GM21390 (cell line): Measurements from ENCODE around the gene CDCA4.

Source experiments
- ATAC-seq: cut with Tn5 transposase; IDR thresholded peaks from one replicate; pipeline ENCODE4 v1.9.1; 2021; ENCODE audit not compliant: unreplicated experiment

The CDCA4 gene

DNA sequence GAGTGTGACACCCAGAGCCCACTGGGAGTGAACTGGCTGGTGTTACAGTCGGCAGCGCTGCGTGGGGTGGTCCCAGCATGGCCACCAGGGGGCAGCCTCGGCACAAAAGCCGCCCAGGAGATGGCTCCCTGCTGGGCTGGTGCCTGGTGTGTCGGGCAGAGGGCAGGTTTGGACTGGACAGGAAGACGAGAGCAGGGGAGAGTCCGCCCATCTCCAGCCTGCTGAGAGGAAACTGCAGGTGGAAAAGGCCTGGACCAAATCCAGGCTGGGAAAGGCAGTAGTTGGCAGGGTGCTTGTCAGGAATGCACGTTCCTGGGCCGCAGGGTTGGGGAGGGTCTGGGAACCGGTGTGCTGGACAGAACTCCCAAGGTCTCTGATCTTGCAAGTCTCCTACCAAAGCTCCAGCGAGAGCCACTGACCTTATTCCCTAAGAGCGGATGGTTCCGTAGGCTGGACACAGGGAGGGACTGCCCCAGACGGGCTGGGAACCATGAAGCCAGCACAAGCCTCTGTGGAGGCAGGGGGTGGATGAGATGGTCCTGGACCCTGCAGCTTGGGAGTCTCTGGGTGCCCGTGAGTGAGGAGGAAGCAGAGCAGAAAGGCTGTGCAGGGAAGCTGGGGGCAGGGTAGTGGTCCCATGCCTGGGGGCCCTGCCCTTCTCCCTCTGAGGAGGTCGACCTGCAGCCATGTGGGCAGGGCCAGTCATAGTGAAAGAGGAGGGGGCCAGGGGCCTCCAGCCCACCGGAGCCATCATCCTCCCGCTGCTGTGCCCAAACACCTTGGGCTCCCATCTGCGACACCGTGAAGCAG lies 44.5 kb downstream of the CDCA4 start:
- no peak for ATAC-seq

DNA sequence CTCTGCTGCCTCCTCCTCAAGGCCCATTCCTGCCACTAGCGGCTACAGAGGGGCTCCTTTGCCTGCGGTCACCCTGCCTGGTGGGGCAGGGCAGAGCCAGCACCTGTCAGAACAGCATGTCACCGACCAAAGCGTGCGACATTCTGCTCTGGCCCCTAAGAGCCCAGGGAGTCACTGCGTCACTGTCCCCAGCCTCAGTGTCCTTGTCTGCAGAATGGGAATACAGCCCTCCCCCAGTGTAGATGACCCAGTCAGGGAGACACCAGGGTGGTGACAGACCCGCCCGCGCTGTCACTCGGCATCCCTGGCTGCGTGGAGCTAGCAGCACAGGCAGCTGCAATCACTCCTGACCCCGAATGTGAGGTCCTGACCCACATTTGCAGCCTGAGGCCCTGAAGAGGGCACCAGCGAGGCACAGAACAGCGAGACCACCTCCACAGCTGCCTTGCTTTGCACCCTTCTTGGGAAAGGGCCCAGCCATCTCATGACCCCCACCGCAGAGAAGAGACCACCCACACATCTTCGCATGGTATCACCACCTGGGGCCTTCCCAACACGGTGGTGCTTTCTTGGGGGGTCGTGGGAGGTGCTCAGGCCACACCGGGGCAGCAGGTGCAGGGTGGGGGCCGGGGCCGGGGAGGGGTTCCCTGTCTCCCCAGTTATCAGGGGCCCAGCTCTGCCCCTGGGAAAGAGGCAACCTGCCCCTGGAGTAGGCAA lies 45.2 kb downstream of the CDCA4 start:
- ATAC-seq, result no peak

DNA sequence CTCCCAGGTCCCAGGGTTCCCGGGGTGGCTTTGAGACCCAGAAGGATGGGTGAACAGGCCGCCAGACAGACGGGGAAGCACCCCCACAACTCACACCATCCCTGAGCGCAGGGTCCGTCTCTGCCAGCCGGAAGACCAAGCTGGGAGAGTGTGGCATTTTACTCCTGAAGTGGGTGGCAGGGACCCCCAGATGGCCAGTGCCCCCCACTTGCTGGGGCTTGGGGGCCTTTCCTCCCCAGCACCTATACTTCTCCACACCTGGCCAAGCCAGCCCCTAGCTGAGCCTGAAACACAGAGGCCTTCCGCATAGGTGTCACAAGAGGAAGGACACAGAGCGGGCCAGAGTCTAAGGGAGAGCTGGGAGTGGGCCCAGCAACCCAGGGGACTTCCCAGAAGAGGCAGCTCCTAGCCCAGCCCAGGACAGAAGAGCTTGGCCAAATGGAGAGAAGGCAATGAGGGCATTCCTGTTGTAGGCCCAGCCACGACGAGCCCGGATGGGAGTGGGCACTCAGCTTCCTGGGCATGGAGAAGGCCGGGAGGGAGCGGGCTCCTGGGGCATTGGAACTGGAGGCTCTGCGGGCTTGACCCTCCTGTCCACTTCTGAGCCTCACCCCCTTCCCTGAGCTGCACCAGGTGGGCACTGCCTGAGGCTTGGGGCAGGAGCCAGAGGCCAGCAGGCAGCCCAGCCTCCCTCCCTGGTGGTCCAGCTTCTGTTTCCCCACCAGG lies 46.1 kb downstream of the CDCA4 start:
- ATAC-seq, result no peak

DNA sequence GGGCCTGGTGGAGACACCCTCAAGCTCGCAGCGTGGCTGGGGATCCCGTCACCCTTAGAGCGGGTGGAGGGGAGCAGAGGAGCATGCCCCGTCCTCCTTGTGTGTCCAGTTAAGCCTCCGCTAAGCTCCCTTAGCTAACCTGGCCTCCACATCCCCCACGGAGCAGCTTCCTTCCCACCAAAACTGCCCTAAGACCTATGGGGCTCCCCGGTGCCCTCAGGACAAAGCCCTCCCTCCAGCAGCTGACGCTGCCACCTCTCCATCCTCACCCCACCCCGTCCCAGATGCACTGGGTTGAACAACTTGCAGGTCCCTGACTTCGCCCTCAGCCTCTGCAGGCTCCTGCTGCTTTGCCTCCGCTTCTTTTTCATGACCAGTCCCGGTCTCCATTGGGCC lies 46.7 kb downstream of the CDCA4 start:
- no peak for ATAC-seq

DNA sequence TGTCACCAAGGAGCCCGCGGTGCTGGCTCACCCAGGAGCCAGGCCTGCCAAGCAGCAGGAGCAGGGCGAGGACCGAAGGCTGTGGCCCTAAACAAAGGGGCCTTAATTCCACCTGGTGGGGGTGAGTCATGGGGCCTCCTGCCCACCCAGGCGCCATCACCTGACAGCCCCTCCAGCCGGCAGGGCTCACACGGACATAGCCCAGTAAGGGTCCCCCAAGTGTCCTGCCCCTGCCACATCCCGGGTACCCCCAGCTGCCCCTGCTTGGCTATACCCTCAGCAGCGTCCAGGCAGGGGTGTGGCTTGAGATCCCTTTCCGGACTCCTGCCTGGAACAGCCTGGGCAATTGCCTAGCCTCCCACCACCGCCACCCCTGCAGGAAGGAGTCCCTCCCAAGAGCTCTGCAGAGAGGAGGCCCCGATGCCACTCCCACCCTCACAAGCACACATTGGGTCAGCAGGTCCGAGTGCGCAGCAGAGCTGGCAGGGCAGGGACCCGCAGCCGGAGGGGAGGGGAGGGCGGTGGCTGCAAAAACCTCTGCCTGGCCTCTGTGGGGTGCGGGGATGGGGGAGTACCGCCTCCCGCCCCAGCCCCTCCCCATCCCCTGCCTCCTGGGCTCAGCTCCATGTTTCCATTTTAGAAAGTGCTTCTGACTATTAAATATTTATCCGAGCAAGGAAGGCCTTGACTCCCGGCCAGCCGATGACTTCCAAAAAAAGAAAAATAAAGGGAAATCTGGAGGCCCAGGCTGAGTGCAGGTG lies 47.3 kb downstream of the CDCA4 start:
- ATAC-seq, result no peak

DNA sequence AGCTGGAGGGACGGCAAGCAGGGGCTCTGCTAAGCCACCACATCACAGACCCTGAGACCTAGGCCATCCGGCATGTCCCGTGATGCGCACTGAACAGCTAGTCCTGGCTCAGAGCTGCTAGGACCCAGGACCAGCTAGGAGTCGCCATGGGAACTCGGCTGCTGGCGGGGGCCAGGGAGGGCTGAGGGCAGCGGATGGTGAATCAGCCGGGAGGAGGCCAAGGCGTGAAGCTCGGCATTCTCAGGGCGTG lies 47.8 kb downstream of the CDCA4 start:
- ATAC-seq, result no peak

DNA sequence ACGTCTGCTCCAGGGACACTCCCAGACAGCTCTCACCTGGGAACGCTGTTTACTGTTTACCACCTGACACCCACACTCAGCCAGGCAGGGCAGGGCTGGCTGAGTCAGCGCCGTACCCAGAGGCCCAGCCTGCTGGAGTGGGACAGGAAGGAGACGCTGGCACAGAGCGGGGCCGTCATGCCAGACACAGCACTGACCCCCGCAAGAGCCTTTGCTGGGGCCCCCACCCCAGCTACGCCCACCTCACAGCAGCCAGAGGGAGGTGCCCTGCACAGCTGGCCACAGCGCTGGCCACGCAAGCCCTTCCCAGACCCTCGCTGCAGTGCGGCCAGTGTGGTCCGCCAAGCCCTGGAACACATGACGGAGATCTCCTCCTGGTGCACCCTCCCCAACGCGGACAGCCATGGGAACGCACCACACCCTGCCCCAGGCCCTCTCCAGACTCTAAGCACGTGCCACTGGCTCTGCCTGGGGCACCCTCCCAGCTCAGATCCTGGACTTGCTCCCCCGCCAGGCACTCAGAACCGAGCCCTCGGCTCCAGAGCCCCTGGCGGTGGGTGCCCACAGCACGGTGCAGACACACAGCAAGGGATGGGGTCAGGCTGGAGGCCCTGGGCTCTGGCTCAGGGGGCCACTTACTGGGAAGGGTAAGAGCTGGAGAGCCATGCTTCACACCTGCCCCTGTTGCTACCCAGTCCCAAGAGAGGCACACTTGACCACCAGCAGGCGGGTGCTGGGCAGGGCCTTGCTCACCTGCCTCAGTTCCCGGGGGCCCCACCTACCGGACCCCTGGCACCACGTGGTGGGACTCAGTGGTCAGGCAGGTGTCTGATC lies 48.4 kb downstream of the CDCA4 start:
- ATAC-seq, result no peak

DNA sequence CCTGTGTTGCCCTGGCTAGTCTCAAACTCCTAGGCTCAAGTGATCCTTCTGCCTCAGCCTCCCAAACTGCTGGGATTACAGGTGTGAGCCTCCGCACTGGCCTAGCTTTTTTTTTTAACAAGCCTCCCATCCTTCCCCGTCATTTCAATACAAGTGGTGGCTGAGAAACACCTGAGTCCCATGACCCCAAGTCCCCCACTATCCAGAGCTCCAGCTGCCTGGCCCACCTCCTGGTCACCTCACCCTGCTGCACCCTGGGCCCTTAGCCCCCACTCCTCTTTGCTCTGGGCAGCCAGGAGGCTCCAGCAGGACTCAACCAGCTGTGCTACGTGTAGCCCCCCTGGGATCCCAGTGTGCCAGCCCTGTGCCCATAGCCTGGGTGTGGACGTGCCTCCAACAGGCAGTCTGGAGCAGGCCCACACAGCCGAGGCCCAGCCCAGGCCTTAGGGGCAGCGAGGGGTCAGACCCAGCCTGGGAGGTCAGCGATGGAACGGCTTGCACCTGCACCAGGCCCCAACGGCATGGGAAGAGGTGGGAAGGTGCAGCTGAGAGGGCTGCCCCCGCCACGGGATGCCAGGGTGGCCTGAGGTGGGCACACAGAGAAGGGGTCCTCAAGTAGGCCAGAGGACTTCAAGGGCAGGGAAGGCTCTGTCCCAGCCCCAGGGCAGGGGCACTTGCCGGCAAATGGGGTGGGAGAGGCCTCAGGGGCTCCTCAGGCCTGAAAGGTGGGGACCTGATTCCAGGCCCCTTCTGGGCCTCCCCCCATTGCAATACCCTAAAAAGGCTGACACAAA lies 49.2 kb downstream of the CDCA4 start:
- no peak for ATAC-seq

DNA sequence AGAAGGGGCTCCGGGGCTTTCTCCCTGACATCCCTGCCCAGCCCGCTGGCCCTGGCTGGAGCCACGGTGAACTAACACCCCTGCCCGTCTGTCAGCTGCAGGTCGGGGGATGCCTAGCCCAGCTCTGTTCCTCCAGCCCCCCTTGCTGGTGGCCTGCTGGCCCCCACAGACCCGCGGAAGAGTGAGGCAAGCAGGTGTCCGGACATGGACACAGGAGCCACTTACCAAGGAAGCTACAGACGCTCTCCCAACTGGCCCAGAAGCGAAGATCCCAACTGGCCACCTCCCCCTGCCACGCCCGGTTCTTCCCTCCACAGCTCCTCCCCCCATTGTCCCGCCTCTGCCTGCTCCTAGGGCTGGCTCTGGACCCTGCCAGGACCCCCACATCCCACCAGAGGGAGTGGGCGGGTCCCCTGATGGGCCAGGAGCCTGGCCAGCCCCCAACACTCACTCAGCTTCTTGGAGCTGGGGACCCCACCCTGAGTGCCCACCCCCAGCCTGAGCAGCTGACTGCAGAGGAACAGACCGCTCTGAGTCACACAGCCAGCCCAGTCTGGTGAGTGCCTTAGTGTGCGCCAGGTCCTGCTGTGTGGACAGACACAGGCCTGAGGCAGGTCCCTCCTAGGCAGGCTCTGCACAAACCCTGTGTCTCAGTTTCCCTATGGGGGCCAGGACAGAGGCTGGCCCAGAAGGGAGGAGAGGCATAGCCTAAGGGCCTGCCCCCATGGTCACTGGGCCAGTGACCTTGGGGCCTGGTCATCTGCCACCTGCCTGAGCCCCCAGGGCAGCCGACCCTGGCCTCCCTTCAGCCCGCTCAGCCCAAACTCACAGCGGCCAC lies 50.4 kb downstream of the CDCA4 start:
- no peak for ATAC-seq

DNA sequence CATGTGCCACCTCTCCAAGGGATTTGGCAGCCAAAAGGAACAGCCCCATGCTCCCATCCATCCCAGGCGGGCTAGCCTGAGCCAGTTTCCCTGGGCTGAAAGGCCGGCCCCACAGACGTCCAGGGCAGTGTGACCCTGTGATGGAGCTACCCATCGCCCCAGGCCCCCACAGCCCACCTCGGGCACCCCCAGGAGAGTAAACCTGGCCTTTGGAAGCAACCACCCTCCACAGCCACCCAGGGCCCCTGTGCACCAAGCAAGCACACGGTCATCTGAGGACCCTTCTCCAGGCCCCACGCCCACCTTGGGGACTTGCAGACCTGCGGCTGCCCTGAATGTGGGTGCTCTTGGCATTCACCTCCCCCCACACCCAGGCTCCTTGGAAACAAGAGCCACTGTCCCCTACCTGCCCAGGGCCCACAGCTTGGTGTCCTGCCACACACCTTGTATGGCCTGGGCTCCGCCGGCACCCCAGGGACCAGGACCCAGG lies 51.1 kb downstream of the CDCA4 start:
- no peak for ATAC-seq

DNA sequence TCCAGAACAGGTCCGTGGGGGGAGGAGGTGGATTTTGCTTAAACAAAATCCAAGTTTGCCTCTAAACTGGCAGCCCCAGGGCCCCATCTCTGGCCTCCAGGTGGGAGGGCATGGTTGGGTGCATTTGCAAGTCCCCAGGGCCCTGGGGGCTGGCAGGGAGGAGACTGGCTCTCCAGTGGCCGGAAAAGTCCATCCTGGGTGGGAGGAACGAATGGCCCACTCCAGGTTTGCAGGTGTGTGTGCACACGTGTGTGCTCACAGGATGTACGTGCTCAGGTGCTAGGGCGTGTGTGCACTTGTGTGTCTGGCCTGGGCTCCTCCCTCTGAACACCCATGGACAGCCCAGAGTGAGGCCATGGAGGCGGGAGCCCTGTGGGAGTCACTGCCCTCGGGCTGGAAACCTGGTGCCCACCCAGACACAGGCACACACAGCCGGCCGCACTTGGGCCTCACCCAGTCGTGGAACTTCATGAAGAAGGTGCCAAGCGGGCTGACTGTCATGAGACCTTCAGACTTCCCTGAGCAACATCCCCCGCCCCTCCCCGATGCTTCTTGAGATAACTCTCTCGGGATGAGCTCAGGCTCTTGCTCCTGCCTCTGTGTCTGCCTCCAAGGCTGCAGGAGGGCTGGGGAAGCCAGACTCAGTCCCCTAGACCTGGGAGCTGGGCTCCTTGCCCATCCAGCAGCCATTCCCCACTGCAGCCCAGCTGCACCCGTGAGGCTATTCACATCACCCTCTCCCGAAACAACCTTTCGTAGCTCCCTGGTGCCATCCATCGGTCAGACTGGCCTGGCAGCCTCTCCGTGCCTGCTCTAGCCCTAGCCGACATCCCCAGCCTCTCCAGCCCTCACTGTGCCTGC lies 52.1 kb downstream of the CDCA4 start:
- ATAC-seq, result no peak

DNA sequence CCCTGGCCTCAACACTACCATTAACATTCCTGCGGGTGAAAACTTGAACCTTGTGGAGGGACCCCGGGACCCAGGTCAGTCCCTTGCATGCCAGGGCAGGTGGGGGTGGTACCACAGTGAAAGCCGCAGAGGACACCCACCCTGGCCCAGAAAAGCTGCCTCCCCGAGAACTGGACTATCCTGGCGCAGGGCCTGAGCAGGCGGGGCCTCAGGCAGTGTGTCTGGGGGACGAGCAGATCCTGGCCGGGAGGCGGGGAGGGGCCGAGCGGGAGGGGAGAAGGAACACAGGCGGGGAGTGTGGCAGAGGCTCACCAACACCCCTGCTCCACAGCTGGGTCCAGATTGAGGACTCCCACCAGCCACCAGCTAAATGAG lies 52.7 kb downstream of the CDCA4 start:
- ATAC-seq, result no peak

DNA sequence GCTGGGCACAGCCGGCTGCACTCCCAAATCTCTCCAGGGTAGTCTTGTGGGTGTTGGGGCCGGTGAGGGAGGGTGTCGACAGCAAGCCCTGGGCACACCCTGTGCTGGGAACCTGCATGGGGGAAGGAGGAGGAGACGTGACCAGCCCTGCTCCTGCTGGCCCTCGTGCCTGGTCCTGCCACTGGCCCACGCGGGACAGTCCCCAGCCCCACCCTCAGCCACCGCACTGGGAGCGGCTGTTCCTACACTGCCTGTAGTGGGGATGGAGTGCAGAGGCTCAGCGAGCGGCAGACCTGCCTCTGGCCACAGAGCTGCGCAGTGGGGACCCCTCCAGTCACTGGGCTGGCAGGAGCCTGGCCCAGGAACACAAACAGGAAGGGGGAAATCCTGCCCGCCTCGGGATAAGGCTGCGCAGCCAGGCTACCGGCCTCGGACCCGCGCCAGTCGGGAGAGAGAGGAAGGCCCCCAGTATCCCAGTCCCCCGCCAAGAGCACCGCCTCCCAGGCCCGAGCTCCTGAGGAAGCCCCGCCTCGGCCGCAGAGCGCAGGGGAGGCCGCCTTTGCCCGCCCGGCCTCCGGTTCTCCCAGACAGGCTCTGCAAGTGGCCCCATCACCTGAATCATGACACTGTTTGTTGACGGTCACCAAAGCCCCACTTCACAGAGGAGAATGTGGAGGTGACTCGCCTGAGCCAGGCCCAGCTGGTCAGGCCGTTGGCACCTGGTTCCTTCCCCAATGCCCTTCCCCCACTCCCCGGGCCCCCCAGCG lies 53.3 kb downstream of the CDCA4 start:
- no peak for ATAC-seq

DNA sequence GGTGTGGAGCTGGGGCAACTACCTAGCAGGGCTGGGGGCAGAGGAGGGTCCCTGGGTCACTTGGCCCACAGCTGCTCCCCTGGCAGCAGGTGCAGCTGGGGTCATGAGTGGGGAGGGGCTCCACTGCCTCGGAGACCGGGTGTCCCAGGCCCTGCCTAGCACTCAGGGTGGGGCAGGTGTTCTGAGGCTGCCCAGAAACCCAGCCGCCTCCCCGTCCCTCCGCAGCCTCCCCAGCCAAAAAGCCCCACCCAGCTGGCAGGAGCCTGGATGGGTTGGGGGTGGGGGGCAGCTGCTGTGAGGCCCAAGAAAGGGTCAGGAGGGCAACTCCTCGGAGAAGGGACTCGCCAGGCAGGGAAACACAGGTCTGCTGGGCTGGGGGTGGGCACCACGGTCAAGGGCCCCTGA lies 53.9 kb downstream of the CDCA4 start:
- no peak for ATAC-seq

DNA sequence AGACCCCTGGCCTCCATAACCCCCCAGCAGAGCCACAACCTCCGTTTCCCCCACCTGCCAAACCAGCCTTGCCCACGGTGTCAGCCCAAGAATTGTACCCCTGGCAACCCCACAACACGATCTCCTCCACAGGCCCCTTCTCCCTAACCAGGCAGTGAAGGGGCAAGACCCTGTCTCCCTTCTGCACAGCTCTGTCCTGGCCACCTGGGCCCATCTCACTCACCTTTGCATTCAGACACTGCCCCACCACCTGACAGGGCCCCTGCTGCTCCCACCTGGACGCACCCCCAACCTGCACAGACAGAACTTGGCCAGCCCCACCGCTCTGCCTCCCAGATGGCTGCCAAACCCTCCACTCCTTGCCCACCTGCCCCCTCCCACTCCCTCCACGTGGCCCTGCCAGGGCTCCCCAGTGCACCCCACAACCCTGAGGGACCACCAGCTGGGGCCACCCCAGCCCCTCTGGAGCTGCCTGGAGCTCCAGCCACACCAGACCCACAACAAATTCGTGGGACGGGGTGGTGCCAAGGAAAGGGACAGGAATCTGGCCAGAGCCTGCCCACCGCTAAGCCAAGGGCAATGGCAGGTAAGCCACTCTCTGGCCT lies 54.5 kb downstream of the CDCA4 start:
- ATAC-seq, result no peak

DNA sequence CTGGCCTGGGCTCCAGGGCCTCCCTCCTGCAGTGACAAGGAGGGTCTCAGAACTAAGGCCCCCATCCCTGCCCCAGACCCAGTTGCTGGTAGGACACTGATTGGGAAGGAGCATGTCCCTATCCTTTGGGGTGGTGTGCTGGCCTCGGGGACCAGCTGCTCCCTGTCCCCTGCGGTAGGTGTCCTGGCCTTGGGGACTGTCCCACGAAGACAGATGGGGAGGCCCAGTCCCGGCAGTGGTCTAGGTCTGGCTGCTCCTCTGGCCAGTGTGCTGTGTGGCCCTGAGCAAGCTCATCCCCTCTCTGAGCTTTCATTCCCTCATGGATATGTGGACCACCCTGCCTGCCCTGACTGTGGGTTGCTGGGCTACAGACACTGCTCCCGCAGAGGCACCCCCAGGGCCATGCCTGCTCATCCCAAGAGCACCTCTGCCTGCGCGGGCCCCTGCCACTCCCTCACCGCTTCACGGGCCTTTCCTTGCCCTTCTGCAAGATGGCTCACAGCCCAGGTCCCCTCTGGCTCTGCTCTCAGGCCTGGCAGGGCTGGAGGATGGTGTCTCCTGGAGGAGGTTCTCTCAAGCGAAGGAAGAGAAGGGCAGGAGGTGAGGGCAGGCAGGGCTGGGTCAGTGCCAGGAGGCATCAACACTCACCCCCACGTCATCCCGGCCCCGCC lies 55.2 kb downstream of the CDCA4 start:
- ATAC-seq, result no peak
